NCI-H510A (cell line): ENCODE measurements around the gene C17orf114.

Experiments
- DNase-seq: peaks from one replicate; lab custom pipeline; 2025; lab: John Stamatoyannopoulos, UW

The C17orf114 gene

GRCh38 chr17:4823373-4824089 lies 21.4 kb upstream of the C17orf114 start:
- DNase-seq: peak; percentile 25

- DNase-seq: no peak
Measured at GRCh38 chr17:4822835-4823234, 20.7 kb upstream of the C17orf114 start.

- DNase-seq: no peak
Measured at GRCh38 chr17:4818276-4818675, 16.1 kb upstream of the C17orf114 start.

GRCh38 chr17:4816826-4817225 lies 14.7 kb upstream of the C17orf114 start:
- no peak for DNase-seq

GRCh38 chr17:4815043-4815675 lies 13.0 kb upstream of the C17orf114 start:
- DNase-seq: no peak

GRCh38 chr17:4812690-4813089 lies 10.6 kb upstream of the C17orf114 start:
- DNase-seq: no peak

- no peak for DNase-seq
Measured at GRCh38 chr17:4811471-4811870, 9.3 kb upstream of the C17orf114 start.

- DNase-seq: no peak
Measured at GRCh38 chr17:4810696-4811290, 8.7 kb upstream of the C17orf114 start.

- no peak for DNase-seq
Measured at GRCh38 chr17:4808378-4808767, 6.2 kb upstream of the C17orf114 start.

GRCh38 chr17:4807605-4808377 lies 5.7 kb upstream of the C17orf114 start:
- no peak for DNase-seq

- DNase-seq: peak; percentile 78
Measured at GRCh38 chr17:4806777-4807604, 4.9 kb upstream of the C17orf114 start, which contains the start of gene PLD2. Gene PLD2, plus strand, starts transcription at chr17:4807152. Its CDS starts 621 bp downstream, at chr17:4807773.

GRCh38 chr17:4806456-4806776 lies 4.3 kb upstream of the C17orf114 start:
- no peak for DNase-seq

GRCh38 chr17:4800462-4801196 lies 1.5 kb downstream of the C17orf114 start:
- peak; percentile 67 for DNase-seq

GRCh38 chr17:4796552-4796920 lies 5.6 kb downstream of the C17orf114 start:
- DNase-seq: peak; percentile 29

- DNase-seq: no peak
Measured at GRCh38 chr17:4795168-4795567, 7.0 kb downstream of the C17orf114 start.

GRCh38 chr17:4790705-4791088 lies 11.4 kb downstream of the C17orf114 start:
- DNase-seq: no peak

- DNase-seq: peak; percentile 79
Measured at GRCh38 chr17:4789951-4790704, 12.0 kb downstream of the C17orf114 start.

GRCh38 chr17:4789701-4789950 lies 12.5 kb downstream of the C17orf114 start:
- no peak for DNase-seq

- no peak for DNase-seq
Measured at GRCh38 chr17:4788807-4789700, 13.1 kb downstream of the C17orf114 start, which contains the start of gene GLTPD2. Gene GLTPD2, plus strand, starts transcription at chr17:4788964. Its CDS starts 48 bp downstream, at chr17:4789012.
